H1 (cell line): Measurements from ENCODE around the gene TSPAN5. TPM values are rescaled to one million over a fixed set of nuclear protein-coding genes. Genes with fewer than 3 reads are reported as not detected.

Experiments used
- CBX8 ChIP-seq: fragments of 300-800, 300-1000 bp; sonication (generic); IDR thresholded peaks from 2 replicates; pipeline ENCODE4 v1.7.1; 2016; ENCODE audit warnings: low read depth, low read length, borderline replicate concordance
- CHD2 ChIP-seq: IDR thresholded peaks from 2 replicates; pipeline ENCODE4 v1.6.1; 2012; ENCODE audit warnings: low read length, improper control_type of control experiment
- CREB1 ChIP-seq: IDR thresholded peaks from 2 replicates; pipeline ENCODE4 v1.6.1; 2012; ENCODE audit warnings: inconsistent platforms
- EZH2 ChIP-seq: fragments of 200-600 bp; sonication (generic); IDR thresholded peaks from 2 replicates; pipeline ENCODE4 v1.7.1; 2012; ENCODE audit warnings: low read depth, mild to moderate bottlenecking, moderate library complexity, low read length, inconsistent platforms; ENCODE audit not compliant: severe bottlenecking
- RBBP5 ChIP-seq: IDR thresholded peaks from 2 replicates; pipeline ENCODE4 v1.7.1; 2012; ENCODE audit warnings: low read depth, mild to moderate bottlenecking, inconsistent platforms, low read length, moderate library complexity, borderline replicate concordance
- RXRA ChIP-seq: IDR thresholded peaks from 2 replicates; pipeline ENCODE4 v1.6.1; 2011; ENCODE audit warnings: low read depth, mild to moderate bottlenecking, low read length, moderate library complexity; ENCODE audit not compliant: insufficient read depth
- SP2 ChIP-seq: IDR thresholded peaks from 2 replicates; pipeline ENCODE4 v1.6.1; 2012; ENCODE audit warnings: mild to moderate bottlenecking, low read length, inconsistent platforms
- TAF1 ChIP-seq: IDR thresholded peaks from 2 replicates; pipeline ENCODE4 v1.6.1; 2011; ENCODE audit warnings: mild to moderate bottlenecking, low read depth, low read length
- ZNF274 ChIP-seq: IDR thresholded peaks from 2 replicates; pipeline ENCODE4 v1.7.0; 2012; ENCODE audit warnings: low read length, borderline replicate concordance; ENCODE audit errors: extremely low read depth
- polyA plus RNA-seq, 7 experiments: library from polyadenylated mRNA; depleted of rRNA in 3 of 7; stranded (reverse) in 5 of 7; unstranded in 2 of 7; fragments of >200 nt in 5 of 7; fragments of 200-250 nt in 2 of 7; gene quantifications; 1 replicate in 5 of 7; 2 replicates in 1 of 7; 4 replicates in 1 of 7; pipeline versions ENCODE4 v1.2.1 to v1.2.3, GENCODE V29; 2011 to 2013; ENCODE audit warnings: missing spikeins in 2 of 7, mixed read lengths in 2 of 7
- total RNA-seq: library from RNA; stranded (reverse); fragmentation: NEBNext Ultra II Directional; extraction: Animal tissue kit (Norgen Biotek cat#: 25700); gene quantifications from 2 replicates; pipeline ENCODE4 v1.2.1, GENCODE V29; 2021
- TF ChIP-seq, protein P1 (sequence below): IDR thresholded peaks from 2 replicates; pipeline ENCODE4 v1.6.1; 2012; ENCODE audit warnings: inconsistent platforms
- TF ChIP-seq, protein P2 (sequence below), 3 experiments: IDR thresholded peaks; 1 replicate in 2 of 3; 2 replicates in 1 of 3; pipeline versions ENCODE4 v1.5.1 to v1.6.1; 2011; ENCODE audit warnings: low read length in 3 of 3, mild to moderate bottlenecking in 3 of 3, inconsistent platforms in 2 of 3, low read depth in 1 of 3, moderate library complexity in 1 of 3; ENCODE audit not compliant: insufficient read depth in 1 of 3; ENCODE audit errors: control extremely low read depth in 1 of 3

TSPAN5 gene
- total and polyA plus RNA-seq, 2 of the 8 experiments (the other 6 are each of a cell fraction or from before 2014, with no cell fraction given), result 17.6 to 21.2 TPM

DNA sequence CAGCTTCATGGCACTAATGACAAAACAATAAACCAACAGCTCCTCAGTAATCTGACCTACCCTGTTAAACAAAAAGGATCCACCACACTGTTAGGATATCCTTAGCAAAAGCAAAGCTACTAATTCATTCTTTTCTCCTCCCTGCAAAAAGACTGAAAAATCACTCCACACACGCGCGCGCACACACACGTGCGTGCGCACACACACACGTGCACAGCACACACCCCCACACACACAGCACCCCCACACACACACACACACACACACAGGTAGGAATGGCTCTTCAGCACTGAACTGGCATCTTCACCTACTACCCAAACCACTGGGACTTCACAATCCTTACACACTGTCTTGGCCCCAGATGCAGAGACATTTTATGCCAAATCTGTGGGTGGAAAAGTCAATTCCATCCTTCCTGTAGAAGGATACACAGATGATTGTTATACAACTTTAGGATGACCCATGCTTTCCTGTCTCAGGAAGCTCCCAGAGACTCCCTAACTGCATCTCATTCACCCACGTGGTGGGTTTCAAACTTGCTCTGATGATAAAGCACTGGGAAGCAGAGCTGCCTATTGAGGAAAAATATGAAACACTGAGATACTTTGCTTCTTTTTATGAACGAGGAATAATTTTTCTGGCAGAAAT, 102.5 kb downstream of the TSPAN5 start (continued):
- no peak for TF ChIP-seq RBBP5
- TF ChIP-seq, protein P1, sequence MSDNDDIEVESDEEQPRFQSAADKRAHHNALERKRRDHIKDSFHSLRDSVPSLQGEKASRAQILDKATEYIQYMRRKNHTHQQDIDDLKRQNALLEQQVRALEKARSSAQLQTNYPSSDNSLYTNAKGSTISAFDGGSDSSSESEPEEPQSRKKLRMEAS, result no peak
- no peak for TF ChIP-seq RXRA
- no peak for TF ChIP-seq CBX8
- no peak for TF ChIP-seq CREB1
- no peak for TF ChIP-seq ZNF274
- no peak for TF ChIP-seq TAF1
- no peak for TF ChIP-seq EZH2
- TF ChIP-seq SP2, result no peak
- no peak for TF ChIP-seq CHD2
- TF ChIP-seq, protein P2, sequence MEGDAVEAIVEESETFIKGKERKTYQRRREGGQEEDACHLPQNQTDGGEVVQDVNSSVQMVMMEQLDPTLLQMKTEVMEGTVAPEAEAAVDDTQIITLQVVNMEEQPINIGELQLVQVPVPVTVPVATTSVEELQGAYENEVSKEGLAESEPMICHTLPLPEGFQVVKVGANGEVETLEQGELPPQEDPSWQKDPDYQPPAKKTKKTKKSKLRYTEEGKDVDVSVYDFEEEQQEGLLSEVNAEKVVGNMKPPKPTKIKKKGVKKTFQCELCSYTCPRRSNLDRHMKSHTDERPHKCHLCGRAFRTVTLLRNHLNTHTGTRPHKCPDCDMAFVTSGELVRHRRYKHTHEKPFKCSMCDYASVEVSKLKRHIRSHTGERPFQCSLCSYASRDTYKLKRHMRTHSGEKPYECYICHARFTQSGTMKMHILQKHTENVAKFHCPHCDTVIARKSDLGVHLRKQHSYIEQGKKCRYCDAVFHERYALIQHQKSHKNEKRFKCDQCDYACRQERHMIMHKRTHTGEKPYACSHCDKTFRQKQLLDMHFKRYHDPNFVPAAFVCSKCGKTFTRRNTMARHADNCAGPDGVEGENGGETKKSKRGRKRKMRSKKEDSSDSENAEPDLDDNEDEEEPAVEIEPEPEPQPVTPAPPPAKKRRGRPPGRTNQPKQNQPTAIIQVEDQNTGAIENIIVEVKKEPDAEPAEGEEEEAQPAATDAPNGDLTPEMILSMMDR (IDR thresholded peaks at IDR 0.05; ENCODE audit: control extremely low read depth in 1 of 3, insufficient read depth in 1 of 3, low read depth in 1 of 3, low read length in 3 of 3), result no peak
- TF ChIP-seq, all 59 proteins: peak for 0
